Aorta (tissue), 5 donors: ENCODE measurements around the gene HNF1B. TPM values are rescaled to one million over a fixed set of nuclear protein-coding genes. Genes with fewer than 3 reads are reported as not detected.

Experiments
- ATAC-seq: fragments of 200-7000 bp; cut with Tn5 transposase; one replicate; pipeline ENCODE4 v1.9.1; 2022; ENCODE audit warnings: moderate library complexity; ENCODE audit not compliant: low FRiP score
- DNase-seq, 2 donors: peaks; one replicate each; pipeline ENCODE4 v3.0.0-alpha.2; 2020
- H3K27ac ChIP-seq, 2 donors: one replicate each; pipeline ENCODE4 v1.5.1; 2013; ENCODE audit warnings: low read length in 2 of 2, mild to moderate bottlenecking in 2 of 2, moderate library complexity in 2 of 2, control low read depth in 1 of 2, inconsistent platforms in 1 of 2, low read depth in 1 of 2
- H3K27me3 ChIP-seq, 2 donors: one replicate each; pipeline ENCODE4 v1.6.1; 2013; ENCODE audit warnings: control low read depth in 1 of 2, low read length in 1 of 2, mild to moderate bottlenecking in 1 of 2, moderate library complexity in 1 of 2; ENCODE audit not compliant: insufficient read depth in 2 of 2, control insufficient read depth in 1 of 2
- H3K36me3 ChIP-seq, 2 donors: one replicate each; pipeline ENCODE4 v1.6.1; 2013; ENCODE audit warnings: control low read depth in 1 of 2, low read length in 1 of 2, mild to moderate bottlenecking in 1 of 2; ENCODE audit not compliant: insufficient read depth in 2 of 2, control insufficient read depth in 1 of 2
- H3K4me1 ChIP-seq, 2 donors: one replicate each; pipeline ENCODE4 v1.6.1; 2013; ENCODE audit warnings: low read length in 2 of 2, control low read depth in 1 of 2, mild to moderate bottlenecking in 1 of 2, moderate library complexity in 1 of 2; ENCODE audit not compliant: insufficient read depth in 2 of 2, control insufficient read depth in 1 of 2
- H3K4me3 ChIP-seq, 2 donors: one replicate each; pipeline ENCODE4 v1.5.1; 2013; ENCODE audit warnings: low read length in 2 of 2, control low read depth in 1 of 2, mild to moderate bottlenecking in 1 of 2
- H3K9me3 ChIP-seq: one replicate; pipeline ENCODE4 v1.6.1; 2013; ENCODE audit warnings: mild to moderate bottlenecking, low read length; ENCODE audit not compliant: control insufficient read depth
- WGBS, 2 donors: extraction: QIAGEN DNeasy Blood & Tissue Kit; methylation state at CpG; one replicate each; pipeline ENCODE4 v1.1.7; 2013; 5-methylcytosine and 5-hydroxymethylcytosine counted together
- intact Hi-C, 2 donors: fragments of 100-400 bp; cut with DNase I; formaldehyde crosslinking; loops; one replicate each; pipeline versions ENCODE4 v1.14.2 to v1.15.0; 2022
- polyA plus RNA-seq, 2 donors: library from polyadenylated mRNA; stranded (reverse); fragments of 200-250 nt; gene quantifications; one replicate each; pipeline ENCODE4 v1.2.3, GENCODE V29; 2013
- total RNA-seq, 2 donors: library from RNA; stranded (reverse); fragmentation: NEBNext Ultra II Directional; extraction: Animal tissue kit (Norgen Biotek cat#: 25700); gene quantifications; one replicate each; pipeline ENCODE4 v1.2.1, GENCODE V29; 2021
- donor health status: healthy with polysubstance abuse.
- donor health status: Bipolar disorder and iron deficiency.
- donor health status: DM: no; HTN: no; CAD: no.
- donor health status: DM: no; HTN: no; CAD: no.
- donor health status: DM: yes; HTN: yes; CAD: no.

HNF1B gene
- total and polyA plus RNA-seq, 4 donors, result 0.88 TPM; not detected in 3

- Histone ChIP-seq H3K36me3 (no peaks in the 10 kb centered on the region), H3K4me3 (no peak overlapping the region), H3K9me3 (peaks cover 6% of the 10 kb centered on the region), H3K27ac (no peak overlapping the region), H3K4me1 (no peaks in the 10 kb centered on the region), H3K27me3 (no peaks in the 10 kb centered on the region)
- 63 to 67% methylated on average over 6 of the region's 6 CpGs for WGBS, 2 donors
- ATAC-seq, result no peak
- no peak for DNase-seq
- intact Hi-C loops, result no loop called here
These were observed 22.1 kb upstream of the HNF1B start for GRCh38 chr17:37766971-37767370.

DNA sequence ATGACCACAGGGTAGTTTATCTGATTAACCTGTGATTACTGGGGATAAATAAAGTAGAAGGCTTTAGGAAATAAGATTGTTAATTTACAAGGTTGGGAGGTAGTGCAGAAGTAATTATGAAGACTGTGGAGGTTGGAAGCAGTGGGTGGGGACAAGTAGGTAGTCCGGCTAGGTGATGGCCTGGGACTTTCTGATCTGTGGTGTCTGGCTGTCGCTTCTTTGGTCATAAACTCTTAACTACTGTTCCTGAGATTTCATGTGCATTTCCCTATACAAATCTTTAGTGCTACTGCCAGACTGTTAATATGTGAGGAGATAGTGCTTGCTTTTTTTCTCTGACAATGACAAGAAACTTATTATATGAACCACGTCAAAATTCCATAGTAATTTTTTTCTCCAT, 19.5 kb upstream of the HNF1B start:
- no peaks in the 10 kb centered on the region for H3K4me1 ChIP-seq
- 61 to 75% methylated on average over 3 of the region's 3 CpGs for WGBS, 2 donors
- intact Hi-C loops, result no loop called here
- ATAC-seq (no peak), DNase-seq (no peak)
- peaks cover 4% of the 10 kb centered on the region for H3K9me3 ChIP-seq
- H3K36me3 ChIP-seq, result no peaks in the 10 kb centered on the region
- H3K27me3 ChIP-seq, result no peaks in the 10 kb centered on the region
- H3K27ac ChIP-seq, result no peak overlapping the region
- no peak overlapping the region for H3K4me3 ChIP-seq

DNA sequence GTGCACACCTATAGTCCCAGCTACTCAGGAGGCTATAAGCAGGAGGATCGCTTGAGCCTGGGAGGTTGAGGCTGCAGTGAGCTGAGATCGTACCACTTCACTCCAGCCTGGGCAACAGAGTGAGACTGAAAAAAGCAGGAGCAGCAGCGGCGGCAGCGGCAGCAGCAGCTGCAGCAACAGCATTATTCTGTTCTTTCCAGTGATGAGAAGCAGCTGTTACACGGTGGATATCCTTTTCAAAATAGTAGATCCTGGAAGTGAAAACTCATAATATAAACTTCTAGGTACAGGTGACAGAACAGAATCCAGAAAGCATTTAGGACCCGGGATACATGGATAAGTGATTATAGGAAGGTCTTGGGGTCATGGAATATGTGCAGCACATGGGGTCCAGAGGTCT, 17.8 kb upstream of the HNF1B start:
- intact Hi-C loops, result no loop called here
- no peaks in the 10 kb centered on the region for H3K9me3 ChIP-seq
- DNase-seq, result no peak
- no peaks in the 10 kb centered on the region for H3K4me1 ChIP-seq
- WGBS, 2 donors, result 21 to 46% methylated on average over 7 of the region's 7 CpGs
- no peak for ATAC-seq
- no peaks in the 10 kb centered on the region for H3K27me3 ChIP-seq
- no peak overlapping the region for H3K27ac ChIP-seq
- no peaks in the 10 kb centered on the region for H3K36me3 ChIP-seq
- no peak overlapping the region for H3K4me3 ChIP-seq

DNA sequence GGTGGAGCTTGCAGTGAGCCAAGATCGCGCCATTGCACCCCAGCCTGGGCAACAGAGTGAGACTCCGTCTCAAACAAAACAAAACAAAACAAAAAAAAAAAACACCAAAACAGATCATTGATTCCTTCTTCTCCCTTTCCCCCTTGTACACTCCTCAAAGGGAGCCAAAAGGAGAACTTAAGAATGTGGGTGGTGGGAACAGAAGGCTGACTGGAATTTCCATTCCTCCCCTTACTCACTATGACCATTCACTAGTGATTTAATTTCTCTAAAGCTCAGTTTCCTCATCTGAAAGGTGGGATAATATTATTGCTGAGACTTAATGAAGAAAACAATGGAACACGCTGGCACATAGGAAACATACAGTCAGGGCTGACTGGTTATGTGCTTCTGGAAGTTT, 17.1 kb upstream of the HNF1B start:
- intact Hi-C loops, result no loop called here
- no peak overlapping the region for H3K4me3 ChIP-seq
- H3K9me3 ChIP-seq, result no peaks in the 10 kb centered on the region
- ATAC-seq (no peak), DNase-seq (no peak)
- no peaks in the 10 kb centered on the region for H3K36me3 ChIP-seq
- no peak overlapping the region for H3K27ac ChIP-seq
- 89 to 92% methylated on average over 4 of the region's 4 CpGs for WGBS, 2 donors
- no peaks in the 10 kb centered on the region for H3K27me3 ChIP-seq
- no peaks in the 10 kb centered on the region for H3K4me1 ChIP-seq

DNA sequence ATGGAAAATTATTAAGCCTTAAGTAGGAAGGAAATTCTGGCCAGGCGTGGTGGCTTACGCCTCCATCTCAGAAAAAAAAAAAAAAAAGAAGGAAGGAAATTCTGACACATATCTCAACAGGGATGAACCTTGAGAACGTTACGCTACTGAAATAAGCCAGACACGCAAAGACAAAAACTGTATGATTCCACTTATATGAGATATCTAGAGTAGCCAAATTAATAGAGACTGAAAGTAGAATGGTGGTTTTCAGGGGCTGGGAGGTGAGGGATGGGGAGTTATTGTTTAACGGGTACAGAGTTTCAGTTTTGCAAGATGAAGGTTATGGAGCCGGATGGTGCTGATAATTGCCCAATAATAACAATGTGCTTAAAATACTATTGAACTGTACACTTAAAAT, 16.2 kb upstream of the HNF1B start:
- no peak for DNase-seq
- intact Hi-C loops, result no loop called here
- Histone ChIP-seq H3K36me3 (no peaks in the 10 kb centered on the region), H3K4me3 (no peak overlapping the region), H3K27me3 (no peaks in the 10 kb centered on the region), H3K9me3 (no peaks in the 10 kb centered on the region), H3K4me1 (no peaks in the 10 kb centered on the region), H3K27ac (no peak overlapping the region)
- 80 to 87% methylated on average over 7 of the region's 7 CpGs for WGBS, 2 donors
- ATAC-seq, result no peak

GRCh38 chr17:37759014-37759637, 14.3 kb upstream of the HNF1B start:
- Histone ChIP-seq H3K36me3 (no peaks in the 10 kb centered on the region), H3K27me3 (no peaks in the 10 kb centered on the region)

DNA sequence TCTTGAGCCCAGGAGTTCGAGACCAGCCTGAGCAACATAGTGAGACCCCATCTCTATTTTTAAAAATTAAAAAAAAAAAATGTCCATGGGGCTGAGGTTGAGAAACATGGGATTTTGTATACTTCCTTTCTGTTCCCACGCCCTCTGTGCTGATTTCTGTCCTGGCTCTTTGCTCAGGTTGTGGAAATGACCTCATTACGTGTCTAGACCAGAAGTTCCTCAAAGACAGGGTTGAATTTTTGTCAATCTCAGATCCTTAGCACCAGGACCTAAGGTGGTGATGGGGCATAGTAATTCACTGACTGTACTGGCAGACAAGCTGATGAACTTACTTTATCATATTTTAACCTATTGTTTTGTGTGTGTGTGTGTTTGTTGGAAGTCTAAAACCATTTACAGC, 11.2 kb upstream of the HNF1B start:
- Histone ChIP-seq H3K36me3 (no peaks in the 10 kb centered on the region), H3K9me3 (no peaks in the 10 kb centered on the region), H3K27ac (no peak overlapping the region), H3K4me3 (no peak overlapping the region), H3K4me1 (no peaks in the 10 kb centered on the region), H3K27me3 (no peaks in the 10 kb centered on the region)
- ATAC-seq (no peak), DNase-seq (no peak)
- intact Hi-C loops, result no loop called here
- WGBS, 2 donors, result 80 to 95% methylated on average over 3 of the region's 3 CpGs

More at GRCh38 chr17:37759014-37759637, 14.3 kb upstream of the HNF1B start:
- intact Hi-C loops, result no loop called here
- Histone ChIP-seq H3K27ac (no peak overlapping the region), H3K9me3 (no peaks in the 10 kb centered on the region), H3K4me1 (no peaks in the 10 kb centered on the region), H3K4me3 (no peak overlapping the region)
- ATAC-seq (no peak), DNase-seq (no peak)
- 58 to 69% methylated on average over 5 of the region's 5 CpGs for WGBS, 2 donors

DNA sequence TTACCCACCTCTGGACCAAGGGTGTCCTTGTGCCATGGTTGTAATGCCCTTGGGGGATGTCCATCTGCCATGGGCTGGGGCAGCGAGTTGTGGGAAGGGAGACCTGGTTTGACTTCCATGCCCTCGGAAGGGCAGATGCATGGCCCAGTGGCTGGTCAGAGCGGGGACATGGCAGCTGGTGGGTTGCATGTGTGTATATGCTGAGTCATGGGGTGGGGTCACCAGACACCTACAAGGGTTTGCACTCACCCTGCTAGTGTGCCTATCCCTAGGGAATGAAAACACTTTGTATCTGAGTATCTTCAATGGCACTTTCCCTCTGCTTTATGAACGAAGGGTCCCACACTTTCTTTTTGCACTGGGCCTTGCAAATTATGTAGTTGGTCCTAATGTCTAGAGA, 10.6 kb upstream of the HNF1B start:
- no peak for ATAC-seq
- H3K9me3 ChIP-seq, result no peaks in the 10 kb centered on the region
- no peak overlapping the region for H3K27ac ChIP-seq
- H3K4me1 ChIP-seq, result no peaks in the 10 kb centered on the region
- DNase-seq, result no peak
- no peaks in the 10 kb centered on the region for H3K27me3 ChIP-seq
- WGBS, 2 donors, result 87 to 96% methylated on average over 4 of the region's 4 CpGs
- intact Hi-C loops, result no loop called here
- H3K4me3 ChIP-seq, result no peak overlapping the region
- no peaks in the 10 kb centered on the region for H3K36me3 ChIP-seq

GRCh38 chr17:37754363-37754762, 9.5 kb upstream of the HNF1B start:
- no peaks in the 10 kb centered on the region for H3K9me3 ChIP-seq
- intact Hi-C loops, result no loop called here
- H3K27ac ChIP-seq, result no peak overlapping the region
- H3K36me3 ChIP-seq, result no peaks in the 10 kb centered on the region
- WGBS, 2 donors, result 87 to 88% methylated on average over 5 of the region's 5 CpGs
- H3K4me1 ChIP-seq, result no peaks in the 10 kb centered on the region
- DNase-seq, result no peak
- H3K4me3 ChIP-seq, result no peak overlapping the region
- no peaks in the 10 kb centered on the region for H3K27me3 ChIP-seq
- ATAC-seq, result no peak
